Measurements from ENCODE around the gene MTHFD1L.

MTHFD1L gene

DNA sequence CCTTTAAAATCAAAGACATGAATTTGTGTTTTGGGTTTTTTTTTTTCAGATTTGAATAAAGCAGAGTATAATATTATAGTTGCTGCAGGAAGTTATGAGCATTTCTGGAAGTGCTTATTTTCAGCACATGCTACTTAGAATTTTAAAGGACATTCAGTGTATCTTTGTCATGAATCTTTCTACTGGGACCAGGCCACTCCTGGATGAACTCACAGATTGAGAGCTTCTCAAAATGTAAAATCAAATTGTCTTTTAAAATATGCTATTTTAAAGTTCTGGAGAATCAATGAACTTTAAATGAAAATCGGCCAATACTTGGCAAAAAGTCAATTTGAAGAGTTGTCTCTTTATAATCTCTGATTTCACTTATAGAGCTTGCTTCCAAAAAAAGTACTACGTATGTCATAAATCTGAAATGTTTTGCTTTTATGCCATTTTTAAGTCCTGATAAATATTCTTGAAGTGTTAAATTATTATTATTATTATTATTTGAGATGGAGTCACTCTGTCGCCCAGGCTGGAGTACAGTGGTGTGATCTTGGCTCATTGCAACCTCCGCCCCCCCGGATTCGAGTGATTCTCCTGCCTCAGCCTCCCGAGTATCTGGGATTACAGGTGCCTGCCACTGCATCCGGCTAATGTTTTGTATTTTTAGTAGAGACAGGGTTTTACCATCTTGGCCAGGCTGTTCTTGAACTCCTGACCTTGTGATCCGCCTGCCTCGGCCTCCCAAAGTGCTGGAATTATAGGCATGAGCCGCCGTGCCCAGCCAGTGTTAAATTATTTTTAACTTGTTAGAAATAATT lies 198.5 kb downstream of the MTHFD1L start:
- FAIRE-seq (no peak), DNase-seq (ENCODE audit: insufficient read length, low spot score) (no peak)
- TF ChIP-seq POU2F2 (IDR thresholded peaks at IDR 0.05; ENCODE audit: low read depth, low read length): no peak
- TF ChIP-seq POLR2AphosphoS5 (IDR thresholded peaks at IDR 0.05; ENCODE audit: low read depth, low read length): no peak
- no peak for TF ChIP-seq TAF1 (IDR thresholded peaks at IDR 0.05; ENCODE audit: low read depth, low read length)
- no peak for TF ChIP-seq SPI1 (IDR thresholded peaks at IDR 0.05; ENCODE audit: low read depth, low read length)
- TF ChIP-seq POLR2A (IDR thresholded peaks at IDR 0.05; ENCODE audit: low read depth, low read length): no peak
- no peak for TF ChIP-seq PAX5 (IDR thresholded peaks at IDR 0.05; ENCODE audit: insufficient read depth, low read length, severe bottlenecking)

DNA sequence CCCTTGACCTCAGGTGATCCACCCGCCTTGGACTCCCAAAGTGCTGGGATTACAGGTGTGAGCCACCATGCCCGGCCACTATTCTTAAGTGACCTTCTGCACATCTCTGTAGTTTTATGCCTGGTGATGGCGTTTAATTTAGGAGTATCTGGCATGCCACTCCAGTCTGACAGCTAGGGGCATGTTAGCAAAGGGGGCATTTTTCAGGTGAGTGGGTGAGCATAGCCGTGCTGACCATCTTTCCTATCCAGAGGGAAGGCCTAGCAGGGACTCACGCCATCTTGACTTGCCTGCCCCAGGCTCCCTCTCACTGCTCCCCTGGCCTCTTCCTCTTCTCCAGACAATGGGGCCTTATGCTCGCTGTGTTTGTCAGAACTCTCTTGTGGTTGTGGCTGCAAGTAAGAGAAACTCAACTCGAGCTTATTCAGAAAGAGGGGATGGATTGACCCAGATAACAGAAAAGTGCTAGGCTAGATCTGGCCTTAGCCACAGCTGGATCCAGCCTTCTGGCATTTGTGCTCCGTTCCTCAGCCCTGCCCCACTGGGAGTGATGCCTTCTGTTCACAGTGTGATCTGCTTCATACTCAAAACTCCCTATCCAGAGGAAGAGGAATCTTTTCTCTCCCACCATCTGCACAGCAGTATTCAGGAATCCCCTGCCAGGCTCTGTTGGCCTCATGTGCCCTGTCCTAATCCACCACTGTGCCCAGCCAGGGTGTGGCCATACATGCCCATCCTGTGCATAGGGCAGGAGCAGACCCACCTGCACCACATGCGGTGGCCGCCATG lies 199.7 kb downstream of the MTHFD1L start:
- FAIRE-seq (no peak), DNase-seq (ENCODE audit: insufficient read length, low spot score) (no peak)
- TF ChIP-seq TAF1 (IDR thresholded peaks at IDR 0.05; ENCODE audit: low read depth, low read length) (no peak), POU2F2 (IDR thresholded peaks at IDR 0.05; ENCODE audit: low read depth, low read length) (no peak), SPI1 (IDR thresholded peaks at IDR 0.05; ENCODE audit: low read depth, low read length) (no peak), POLR2A (IDR thresholded peaks at IDR 0.05; ENCODE audit: low read depth, low read length) (no peak), PAX5 (IDR thresholded peaks at IDR 0.05; ENCODE audit: insufficient read depth, low read length, severe bottlenecking) (no peak), POLR2AphosphoS5 (IDR thresholded peaks at IDR 0.05; ENCODE audit: low read depth, low read length) (no peak)

DNA sequence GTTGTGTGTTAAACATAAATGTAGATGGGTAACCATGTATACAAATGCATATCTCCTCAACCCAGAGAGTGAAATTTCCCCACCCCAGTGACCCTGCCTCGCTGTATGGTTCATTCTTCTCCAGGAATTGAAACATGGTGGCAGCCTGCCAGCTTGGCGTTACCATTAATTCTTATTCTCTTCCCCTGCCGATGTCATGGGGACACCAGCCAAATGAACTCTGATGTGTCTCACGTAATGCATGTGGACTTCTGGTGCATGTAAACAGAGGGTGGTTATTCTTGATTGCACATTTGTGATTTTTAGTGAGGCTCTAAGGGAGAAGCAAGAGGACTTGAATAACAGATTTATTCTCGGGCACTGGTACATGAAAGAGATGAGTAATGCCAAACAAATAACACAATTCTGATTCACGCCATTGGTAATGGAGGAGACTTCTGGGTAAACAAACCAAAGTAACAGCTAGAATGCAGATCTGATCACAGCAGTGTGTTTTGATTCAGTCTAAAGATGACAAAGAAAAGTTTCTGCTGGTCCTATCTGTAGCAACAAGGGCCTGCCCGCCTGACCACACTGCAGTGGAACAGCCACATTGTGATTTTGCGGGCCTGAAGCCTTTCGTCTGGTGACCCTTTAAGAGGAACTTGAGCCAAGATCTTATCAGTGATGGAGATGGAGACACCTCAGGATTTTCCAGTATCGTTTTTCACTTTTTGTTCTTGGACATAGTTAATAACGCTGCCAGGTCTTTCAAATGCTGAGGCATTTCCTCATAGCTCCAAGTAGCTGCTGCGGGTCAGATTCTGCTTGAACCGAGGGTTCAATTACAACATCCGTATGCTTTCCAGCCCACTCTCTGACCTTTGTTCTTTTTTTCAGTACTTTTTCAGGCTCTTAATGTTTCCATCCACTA lies 202.4 kb downstream of the MTHFD1L start:
- DNase-seq (ENCODE audit: insufficient read length, low spot score): no peak
- TF ChIP-seq POLR2AphosphoS5 (IDR thresholded peaks at IDR 0.05; ENCODE audit: low read depth, low read length) (no peak), TAF1 (IDR thresholded peaks at IDR 0.05; ENCODE audit: low read depth, low read length) (no peak), POU2F2 (IDR thresholded peaks at IDR 0.05; ENCODE audit: low read depth, low read length) (no peak), POLR2A (IDR thresholded peaks at IDR 0.05; ENCODE audit: low read depth, low read length) (no peak), PAX5 (IDR thresholded peaks at IDR 0.05; ENCODE audit: insufficient read depth, low read length, severe bottlenecking) (no peak), SPI1 (IDR thresholded peaks at IDR 0.05; ENCODE audit: low read depth, low read length) (no peak)
- no peak for FAIRE-seq

DNA sequence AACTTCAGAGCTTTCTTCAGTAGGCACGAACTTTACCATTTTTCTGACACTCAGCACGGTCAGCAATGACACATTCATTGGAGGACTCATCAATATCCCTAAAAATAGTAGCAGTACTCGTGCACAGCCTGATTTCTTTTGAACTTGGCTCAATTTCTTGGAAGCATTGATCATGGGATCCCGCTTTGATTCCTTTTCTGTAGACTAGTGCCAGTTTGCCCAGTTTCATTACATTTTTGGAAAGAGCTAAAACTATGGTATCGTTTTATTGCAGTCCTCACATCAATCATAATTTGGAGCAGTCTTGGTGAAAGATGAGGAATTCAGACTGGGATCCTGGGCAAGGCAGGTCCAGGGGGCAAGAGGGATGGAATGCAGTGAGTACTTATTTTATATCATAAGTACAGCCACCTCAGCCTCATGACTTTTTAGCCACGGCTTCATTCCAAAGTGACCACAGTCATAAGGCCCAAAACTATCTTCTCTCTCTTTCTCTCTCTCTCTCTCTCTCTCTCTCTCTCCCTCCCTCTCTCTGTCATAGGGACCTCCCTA lies 203.3 kb downstream of the MTHFD1L start:
- no peak for DNase-seq (ENCODE audit: insufficient read length, low spot score)
- TF ChIP-seq POLR2A (IDR thresholded peaks at IDR 0.05; ENCODE audit: low read depth, low read length): no peak
- TF ChIP-seq POU2F2 (IDR thresholded peaks at IDR 0.05; ENCODE audit: low read depth, low read length): no peak
- no peak for FAIRE-seq

DNA sequence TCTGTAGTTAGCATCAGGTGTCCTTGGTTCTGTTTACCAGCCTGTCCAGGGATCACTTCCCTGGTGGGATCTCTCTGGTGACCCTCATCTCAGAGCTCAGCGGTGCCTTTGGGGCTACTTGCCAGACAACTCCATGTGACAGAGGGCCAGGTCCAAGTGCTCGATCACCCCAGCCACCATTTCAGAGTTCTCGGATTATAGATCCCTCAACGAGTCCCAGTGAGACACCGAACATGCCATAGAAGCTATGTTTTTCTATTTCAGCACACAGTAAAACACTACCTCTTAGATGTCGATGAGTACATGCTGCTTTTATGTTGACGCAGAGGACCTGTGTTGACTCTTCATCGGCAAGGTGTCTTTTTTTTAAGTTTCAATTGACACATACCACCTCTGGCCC lies 204.1 kb downstream of the MTHFD1L start:
- FAIRE-seq (no peak), DNase-seq (ENCODE audit: insufficient read length, low spot score) (no peak)
- TF ChIP-seq TAF1 (IDR thresholded peaks at IDR 0.05; ENCODE audit: low read depth, low read length) (no peak), POLR2A (IDR thresholded peaks at IDR 0.05; ENCODE audit: low read depth, low read length) (no peak), POLR2AphosphoS5 (IDR thresholded peaks at IDR 0.05; ENCODE audit: low read depth, low read length) (no peak), POU2F2 (IDR thresholded peaks at IDR 0.05; ENCODE audit: low read depth, low read length) (no peak), SPI1 (IDR thresholded peaks at IDR 0.05; ENCODE audit: low read depth, low read length) (no peak), PAX5 (IDR thresholded peaks at IDR 0.05; ENCODE audit: insufficient read depth, low read length, severe bottlenecking) (no peak)

DNA sequence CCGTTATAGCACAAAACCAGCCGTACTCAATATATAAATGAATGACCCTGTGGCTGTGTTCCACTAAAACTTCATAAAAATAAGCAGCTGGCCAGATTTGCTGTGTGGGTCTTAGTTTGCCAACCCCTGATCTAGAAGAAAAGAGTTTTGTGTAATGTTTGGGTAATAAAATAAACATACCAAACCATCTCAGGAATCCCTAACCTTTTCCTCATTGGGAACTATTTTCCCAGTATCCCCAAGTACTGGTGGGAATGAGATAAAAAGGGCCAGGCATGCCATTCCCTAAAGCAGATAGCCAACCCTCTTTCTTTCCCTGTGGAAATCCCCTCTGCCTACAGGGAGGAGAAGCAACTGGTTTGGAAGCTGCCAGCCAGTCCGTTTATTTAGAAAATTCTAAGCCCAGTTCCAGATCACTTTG lies 205.1 kb downstream of the MTHFD1L start:
- no peak for DNase-seq (ENCODE audit: insufficient read length, low spot score)
- FAIRE-seq: no peak
- TF ChIP-seq POU2F2 (IDR thresholded peaks at IDR 0.05; ENCODE audit: low read depth, low read length) (no peak), TAF1 (IDR thresholded peaks at IDR 0.05; ENCODE audit: low read depth, low read length) (no peak), SPI1 (IDR thresholded peaks at IDR 0.05; ENCODE audit: low read depth, low read length) (no peak), PAX5 (IDR thresholded peaks at IDR 0.05; ENCODE audit: insufficient read depth, low read length, severe bottlenecking) (no peak), POLR2A (IDR thresholded peaks at IDR 0.05; ENCODE audit: low read depth, low read length) (no peak), POLR2AphosphoS5 (IDR thresholded peaks at IDR 0.05; ENCODE audit: low read depth, low read length) (no peak)

DNA sequence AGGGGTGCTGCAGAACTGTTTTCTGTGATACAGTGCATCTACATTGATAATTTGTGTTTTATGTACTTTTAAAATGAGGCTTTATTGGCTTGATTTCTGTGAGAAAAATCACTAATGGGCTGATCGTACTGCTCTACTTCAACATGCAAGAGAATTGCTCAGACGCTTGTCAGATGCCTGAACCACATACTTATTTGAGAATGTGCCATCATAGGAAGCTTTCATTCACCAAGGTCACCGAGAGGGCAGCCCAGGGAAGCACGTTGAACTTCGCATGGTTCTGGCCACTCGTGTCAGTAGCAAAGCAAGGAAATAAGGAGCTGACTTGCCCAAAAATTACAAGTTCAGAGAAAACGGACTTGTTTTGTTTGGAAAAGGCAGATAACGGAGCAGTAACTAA lies 205.8 kb downstream of the MTHFD1L start:
- FAIRE-seq (no peak), DNase-seq (ENCODE audit: insufficient read length, low spot score) (no peak)
- TF ChIP-seq TAF1 (IDR thresholded peaks at IDR 0.05; ENCODE audit: low read depth, low read length) (no peak), SPI1 (IDR thresholded peaks at IDR 0.05; ENCODE audit: low read depth, low read length) (no peak), POU2F2 (IDR thresholded peaks at IDR 0.05; ENCODE audit: low read depth, low read length) (no peak), PAX5 (IDR thresholded peaks at IDR 0.05; ENCODE audit: insufficient read depth, low read length, severe bottlenecking) (no peak), POLR2A (IDR thresholded peaks at IDR 0.05; ENCODE audit: low read depth, low read length) (no peak), POLR2AphosphoS5 (IDR thresholded peaks at IDR 0.05; ENCODE audit: low read depth, low read length) (no peak)

DNA sequence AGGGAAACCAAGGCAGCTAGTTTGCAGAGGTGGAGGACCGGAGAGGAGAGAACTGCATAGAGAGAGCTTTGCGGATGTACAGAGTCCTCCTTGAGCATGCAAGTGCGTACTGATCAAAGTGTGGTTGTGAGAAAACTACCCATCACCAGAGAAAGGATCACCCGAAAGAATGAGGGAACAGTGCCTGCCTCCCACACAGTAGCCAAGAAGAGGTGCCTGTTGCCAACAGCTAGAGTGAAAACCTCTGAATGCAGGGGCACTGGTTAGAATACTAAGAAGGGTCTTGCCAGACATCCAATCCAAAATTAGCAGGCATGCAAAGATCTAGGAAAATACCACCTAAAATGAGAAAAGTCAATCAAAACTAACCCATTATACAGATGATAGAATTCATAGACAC lies 207.6 kb downstream of the MTHFD1L start:
- FAIRE-seq: no peak
- DNase-seq (ENCODE audit: insufficient read length, low spot score): no peak

More for the DNA sequence above, 207.6 kb downstream of the MTHFD1L start:
- no peak for TF ChIP-seq TAF1 (IDR thresholded peaks at IDR 0.05; ENCODE audit: low read depth, low read length)
- no peak for TF ChIP-seq POLR2AphosphoS5 (IDR thresholded peaks at IDR 0.05; ENCODE audit: low read depth, low read length)
- TF ChIP-seq PAX5 (IDR thresholded peaks at IDR 0.05; ENCODE audit: insufficient read depth, low read length, severe bottlenecking): no peak
- no peak for TF ChIP-seq POU2F2 (IDR thresholded peaks at IDR 0.05; ENCODE audit: low read depth, low read length)
- no peak for TF ChIP-seq POLR2A (IDR thresholded peaks at IDR 0.05; ENCODE audit: low read depth, low read length)
- no peak for TF ChIP-seq SPI1 (IDR thresholded peaks at IDR 0.05; ENCODE audit: low read depth, low read length)

All from GM12891 (cell line).